GM12865 (cell line): Measurements from ENCODE around the gene GRID1.

ENCODE experiments used
- DNase-seq: peaks from one replicate; pipeline ENCODE4 v3.0.0; 2010; ENCODE audit warnings: low read depth
- H3K4me3 ChIP-seq: 2 replicates; pipeline ENCODE4 v1.5.1; 2011; ENCODE audit warnings: mild to moderate bottlenecking, low read depth, low read length, control low read depth
- TF ChIP-seq, protein P1 (sequence below): IDR thresholded peaks from 2 replicates; pipeline ENCODE4 v1.5.1; 2011; ENCODE audit warnings: low read length, control low read depth, low read depth, inconsistent platforms; ENCODE audit not compliant: insufficient read depth; ENCODE audit errors: missing control alignments

Gene GRID1

DNA sequence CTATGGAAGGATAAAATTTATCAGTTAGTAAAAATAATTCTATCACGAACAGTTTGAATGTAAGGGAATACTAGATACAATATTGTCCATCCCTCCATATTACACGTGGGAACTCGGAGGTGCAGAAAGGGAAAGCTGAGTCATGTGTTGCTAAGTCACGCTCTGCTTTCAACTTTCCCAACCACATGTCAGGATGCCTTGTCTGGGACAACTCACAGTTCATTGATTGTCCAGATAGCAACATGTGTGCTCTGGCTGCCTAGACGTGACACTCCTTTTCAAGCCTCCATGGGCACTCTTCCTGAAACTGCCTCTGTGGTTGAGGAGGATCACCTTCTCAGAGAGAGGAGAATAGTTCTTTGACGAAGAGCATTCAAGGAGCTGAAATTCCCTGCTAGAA lies 808.1 kb downstream of the GRID1 start:
- TF ChIP-seq, protein P1, sequence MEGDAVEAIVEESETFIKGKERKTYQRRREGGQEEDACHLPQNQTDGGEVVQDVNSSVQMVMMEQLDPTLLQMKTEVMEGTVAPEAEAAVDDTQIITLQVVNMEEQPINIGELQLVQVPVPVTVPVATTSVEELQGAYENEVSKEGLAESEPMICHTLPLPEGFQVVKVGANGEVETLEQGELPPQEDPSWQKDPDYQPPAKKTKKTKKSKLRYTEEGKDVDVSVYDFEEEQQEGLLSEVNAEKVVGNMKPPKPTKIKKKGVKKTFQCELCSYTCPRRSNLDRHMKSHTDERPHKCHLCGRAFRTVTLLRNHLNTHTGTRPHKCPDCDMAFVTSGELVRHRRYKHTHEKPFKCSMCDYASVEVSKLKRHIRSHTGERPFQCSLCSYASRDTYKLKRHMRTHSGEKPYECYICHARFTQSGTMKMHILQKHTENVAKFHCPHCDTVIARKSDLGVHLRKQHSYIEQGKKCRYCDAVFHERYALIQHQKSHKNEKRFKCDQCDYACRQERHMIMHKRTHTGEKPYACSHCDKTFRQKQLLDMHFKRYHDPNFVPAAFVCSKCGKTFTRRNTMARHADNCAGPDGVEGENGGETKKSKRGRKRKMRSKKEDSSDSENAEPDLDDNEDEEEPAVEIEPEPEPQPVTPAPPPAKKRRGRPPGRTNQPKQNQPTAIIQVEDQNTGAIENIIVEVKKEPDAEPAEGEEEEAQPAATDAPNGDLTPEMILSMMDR: no peak
- no peak overlapping the region for H3K4me3 ChIP-seq

DNA sequence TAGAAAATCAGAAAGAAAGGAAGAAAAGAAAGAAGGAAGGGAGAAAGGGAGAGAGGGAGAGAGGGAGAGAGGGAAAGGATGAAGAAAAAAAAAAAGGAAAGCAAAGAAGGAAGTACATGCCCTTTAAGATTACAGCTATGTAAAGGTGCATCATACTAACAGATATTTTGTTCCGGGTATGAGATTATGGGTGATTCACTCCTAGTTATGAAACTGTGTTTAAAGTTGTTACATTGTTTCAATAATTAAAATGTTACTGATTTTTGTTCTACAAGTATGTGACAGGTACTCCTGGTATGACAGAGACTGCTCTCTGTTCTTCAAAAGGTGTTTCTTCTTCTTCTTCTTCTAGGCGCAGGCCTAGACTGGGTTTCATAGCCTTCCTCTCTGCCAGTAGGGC lies 808.9 kb downstream of the GRID1 start:
- no peak for DNase-seq
- TF ChIP-seq, protein P1: no peak
- no peak overlapping the region for H3K4me3 ChIP-seq

More for the DNA sequence above, 808.1 kb downstream of the GRID1 start:
- DNase-seq: no peak

DNA sequence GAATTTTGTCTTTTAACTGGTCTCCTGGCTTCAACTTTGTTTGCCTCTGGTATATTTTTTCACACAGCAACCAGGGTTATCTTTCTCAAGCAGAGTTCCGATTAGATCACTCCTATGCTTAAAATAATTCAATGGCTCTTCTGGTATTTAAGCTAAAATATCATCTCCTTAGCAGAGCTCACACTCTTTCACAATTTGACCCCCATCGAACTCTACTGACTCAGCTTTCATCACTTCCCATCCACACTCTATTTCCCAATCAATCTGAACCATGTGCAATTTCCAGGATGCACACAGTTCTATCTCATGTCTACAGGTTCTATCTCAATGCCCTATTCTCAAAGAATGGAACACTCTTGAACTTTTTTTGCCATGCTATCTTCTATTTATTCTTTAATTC lies 809.5 kb downstream of the GRID1 start:
- TF ChIP-seq, protein P1: no peak
- DNase-seq: no peak
- H3K4me3 ChIP-seq: no peak overlapping the region
